Activated effector memory CD4-positive, alpha-beta T cell treated with Interleukin-2 at 50 U/mL for 16 hours (primary cell): Measurements from ENCODE around the gene MAGEB3.
"Not testable (repeated sequence)": the region's sequence is repeated elsewhere in the genome, so short reads cannot be mapped to it uniquely, and the experiment has no call there.

Experiments
- DNase-seq: peaks from one replicate; pipeline ENCODE4 v3.0.0-alpha.2; 2020

The MAGEB3 gene, protein sequence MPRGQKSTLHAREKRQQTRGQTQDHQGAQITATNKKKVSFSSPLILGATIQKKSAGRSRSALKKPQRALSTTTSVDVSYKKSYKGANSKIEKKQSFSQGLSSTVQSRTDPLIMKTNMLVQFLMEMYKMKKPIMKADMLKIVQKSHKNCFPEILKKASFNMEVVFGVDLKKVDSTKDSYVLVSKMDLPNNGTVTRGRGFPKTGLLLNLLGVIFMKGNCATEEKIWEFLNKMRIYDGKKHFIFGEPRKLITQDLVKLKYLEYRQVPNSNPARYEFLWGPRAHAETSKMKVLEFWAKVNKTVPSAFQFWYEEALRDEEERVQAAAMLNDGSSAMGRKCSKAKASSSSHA

DNA sequence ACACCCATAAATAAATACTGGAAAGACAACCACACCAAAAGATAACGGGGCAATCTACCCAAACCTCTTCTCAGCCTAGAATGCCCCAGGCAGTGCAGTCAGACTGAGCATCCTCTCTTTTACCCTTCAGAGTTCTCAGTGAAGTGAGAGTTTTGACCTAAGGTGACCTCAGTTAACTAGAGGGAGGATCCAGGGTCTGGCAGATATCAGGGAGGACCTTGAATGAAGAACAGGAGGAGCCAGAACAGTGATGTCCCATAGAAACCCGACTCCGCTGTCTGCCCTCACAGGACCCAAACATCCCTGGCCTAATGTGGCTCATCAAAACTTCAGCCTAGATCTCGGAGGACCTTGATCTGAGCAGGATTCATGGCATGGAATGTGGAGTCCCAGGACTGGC lies at the start of gene MAGEB3:
MAGEB3 (plus strand) TSS at position 263 of the 400 bp plus-strand sequence. CDS start 5,268 bp downstream, outside the sequence.
- DNase-seq = no peak

DNA sequence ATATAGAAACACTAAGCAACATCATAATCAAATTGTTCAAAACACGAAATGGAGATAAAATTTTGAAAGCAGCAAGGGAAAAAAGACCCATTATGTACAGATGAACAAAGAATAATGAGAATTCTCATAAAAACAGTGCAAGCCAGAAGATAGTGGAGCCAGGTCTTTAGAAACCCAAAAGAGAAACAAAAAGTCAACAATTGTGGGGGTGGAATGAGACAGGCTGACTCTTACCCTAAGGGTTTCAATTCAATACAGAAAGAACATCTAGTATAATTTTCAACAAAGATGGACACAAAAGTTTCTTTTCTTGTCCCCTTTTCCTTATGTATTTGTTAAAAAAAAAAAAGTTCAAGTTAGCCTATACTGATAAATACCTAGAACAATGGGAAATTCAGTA lies 49.1 kb upstream of the MAGEB3 start:
- no peak for DNase-seq

DNA sequence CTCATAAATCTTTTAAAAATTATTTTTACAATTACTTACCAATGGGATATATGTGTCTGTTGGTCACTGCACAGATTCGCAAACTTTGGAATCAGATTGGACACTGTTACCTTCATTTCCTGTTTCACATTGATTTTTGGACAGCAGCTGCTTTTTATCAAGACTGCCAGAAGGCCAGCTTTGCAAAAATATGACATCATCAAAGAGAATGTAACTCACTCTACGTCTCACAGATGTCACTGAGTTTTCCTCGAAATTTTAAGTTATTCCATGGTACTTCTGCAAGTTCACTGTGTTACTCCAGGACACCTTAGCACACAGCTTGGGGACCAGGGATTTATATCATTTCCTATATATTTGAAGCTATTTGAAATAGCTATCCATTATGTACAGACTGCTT lies 46.9 kb upstream of the MAGEB3 start:
- no peak for DNase-seq

DNA sequence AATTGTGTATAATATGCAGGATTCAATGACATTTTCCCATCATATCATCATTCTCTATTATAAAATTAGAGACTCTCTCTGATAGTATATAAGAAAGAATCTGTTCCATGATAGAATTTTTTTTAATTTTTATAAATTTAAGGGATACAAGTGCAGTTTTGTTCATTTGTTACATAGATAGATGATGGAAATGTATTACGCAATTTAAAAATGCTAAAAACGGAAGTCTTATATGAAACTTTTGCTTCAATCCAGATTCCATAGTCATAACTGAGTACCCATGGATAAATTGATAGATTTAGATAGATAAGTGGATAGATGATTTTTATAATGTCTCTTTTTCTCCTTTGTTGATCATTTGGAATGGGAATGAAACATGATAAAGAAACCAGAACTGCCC lies 40.0 kb upstream of the MAGEB3 start:
- DNase-seq = no peak

DNA sequence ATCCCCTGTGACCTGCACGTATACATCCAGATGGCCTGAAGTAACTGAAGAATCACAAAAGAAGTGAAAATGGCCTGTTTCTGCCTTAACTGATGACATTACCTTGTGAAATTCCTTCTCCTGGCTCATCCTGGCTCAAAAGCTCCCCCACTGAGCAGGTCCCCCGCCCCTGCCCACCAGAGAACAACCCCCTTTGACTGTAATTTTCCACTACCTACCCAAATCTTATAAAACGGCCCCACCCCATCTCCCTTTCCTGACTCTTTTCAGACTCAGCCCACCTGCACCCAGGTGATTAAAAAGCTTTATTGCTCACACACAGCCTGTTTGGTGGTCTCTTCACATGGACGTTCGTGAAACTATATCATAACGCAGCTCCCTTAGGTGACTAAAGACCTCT lies 36.5 kb upstream of the MAGEB3 start:
- DNase-seq = not testable (repeated sequence)

DNA sequence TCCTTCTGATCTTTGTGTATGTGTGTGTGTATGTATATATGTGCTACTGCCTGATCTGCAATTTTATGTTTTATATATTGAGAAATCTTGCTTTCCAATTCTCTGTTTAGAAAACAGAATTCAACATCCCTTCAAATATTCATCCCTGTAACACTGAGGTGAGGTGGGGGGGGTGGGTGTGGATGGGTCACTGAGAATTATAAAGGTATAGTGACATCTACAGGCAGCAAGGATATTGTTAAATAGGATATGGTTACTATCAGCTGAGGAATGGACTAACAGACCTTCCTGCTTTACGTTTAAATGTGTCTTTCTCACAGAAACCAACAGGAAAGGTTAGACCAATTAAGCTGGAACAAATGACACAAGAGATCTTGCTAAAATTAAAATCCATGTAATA lies 34.1 kb upstream of the MAGEB3 start:
- no peak for DNase-seq

DNA sequence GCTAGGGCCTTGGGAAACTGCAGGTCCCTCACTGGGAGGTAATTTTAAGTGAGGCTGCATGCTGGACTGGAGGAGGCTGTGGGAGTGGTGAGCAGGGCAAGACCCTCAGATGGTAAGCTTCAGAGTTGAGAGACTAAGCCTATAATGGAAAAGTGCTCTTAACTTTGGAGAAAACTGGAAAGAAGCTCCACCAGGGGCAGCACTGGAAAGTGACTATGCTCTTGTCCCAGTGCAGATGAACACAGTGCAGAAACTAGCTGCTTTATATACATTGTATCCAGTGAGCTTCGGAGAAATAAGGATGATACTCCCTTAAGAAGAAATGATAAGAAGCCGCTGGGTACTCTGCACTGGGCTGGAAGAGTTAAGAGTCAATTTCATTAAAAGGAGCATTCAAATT lies 18.3 kb upstream of the MAGEB3 start:
- no peak for DNase-seq

DNA sequence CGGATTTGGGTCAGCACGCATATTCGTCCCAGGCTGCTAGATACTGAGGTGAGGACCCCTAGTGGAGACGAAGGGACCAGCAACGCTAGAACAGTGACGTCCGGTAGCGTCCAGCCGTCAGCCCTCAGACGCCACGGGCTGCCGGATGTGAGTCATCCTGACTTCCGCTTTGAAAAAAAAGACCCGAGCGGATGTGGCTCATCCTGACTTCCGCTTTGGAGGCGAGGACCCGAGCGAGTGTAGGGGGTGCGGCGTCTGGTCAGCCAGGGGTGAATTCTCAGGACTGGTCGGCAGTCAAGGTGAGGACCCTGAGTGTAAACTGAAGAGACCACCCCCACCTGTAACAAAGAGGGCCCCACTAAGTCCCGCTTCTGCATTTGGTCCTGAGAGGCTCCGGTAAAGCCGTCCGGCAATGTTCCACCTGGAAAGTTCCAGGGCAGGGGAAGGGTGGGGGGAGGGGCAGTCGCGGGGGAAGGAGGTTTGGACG lies 15.1 kb upstream of the MAGEB3 start, which contains the start of gene MAGEB2:
MAGEB2 (plus strand) TSS at position 207 of the 487 bp plus-strand sequence. CDS start 3,018 bp downstream, outside the sequence.
- no peak for DNase-seq

DNA sequence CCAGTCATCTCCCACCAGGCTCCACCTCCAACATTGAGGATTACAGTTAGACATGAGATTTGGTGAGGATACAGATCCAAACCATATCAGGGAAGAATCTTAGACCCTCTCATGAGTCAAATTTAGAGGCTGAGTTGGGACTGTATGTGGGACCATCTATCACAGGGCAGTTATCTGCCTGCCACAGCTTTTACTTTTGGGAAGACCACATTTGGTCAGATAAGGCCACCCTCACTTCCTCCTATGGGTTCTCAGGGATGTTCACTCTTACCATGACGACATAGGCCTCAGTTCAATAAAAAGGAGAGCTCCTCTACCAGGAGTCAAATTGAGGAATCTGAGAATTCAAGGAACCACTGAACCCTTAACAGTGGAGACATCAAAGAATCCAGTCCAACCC lies 13.0 kb upstream of the MAGEB3 start:
- no peak for DNase-seq

DNA sequence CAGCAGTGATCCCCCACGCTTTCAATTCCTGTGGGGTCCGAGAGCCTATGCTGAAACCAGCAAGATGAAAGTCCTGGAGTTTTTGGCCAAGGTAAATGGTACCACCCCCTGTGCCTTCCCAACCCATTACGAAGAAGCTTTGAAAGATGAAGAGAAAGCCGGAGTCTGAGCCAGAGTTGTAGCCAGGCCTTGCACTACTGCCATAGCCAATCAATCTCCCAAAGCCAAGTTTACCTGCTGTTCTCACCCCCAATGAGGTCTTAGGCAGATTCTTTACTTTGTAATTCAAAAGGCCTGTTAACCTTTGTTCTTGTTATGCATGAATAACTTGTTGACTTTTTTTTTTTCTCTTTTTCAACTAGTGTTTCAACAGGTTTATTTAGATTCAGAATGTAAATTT lies 11.1 kb upstream of the MAGEB3 start:
- DNase-seq = no peak

DNA sequence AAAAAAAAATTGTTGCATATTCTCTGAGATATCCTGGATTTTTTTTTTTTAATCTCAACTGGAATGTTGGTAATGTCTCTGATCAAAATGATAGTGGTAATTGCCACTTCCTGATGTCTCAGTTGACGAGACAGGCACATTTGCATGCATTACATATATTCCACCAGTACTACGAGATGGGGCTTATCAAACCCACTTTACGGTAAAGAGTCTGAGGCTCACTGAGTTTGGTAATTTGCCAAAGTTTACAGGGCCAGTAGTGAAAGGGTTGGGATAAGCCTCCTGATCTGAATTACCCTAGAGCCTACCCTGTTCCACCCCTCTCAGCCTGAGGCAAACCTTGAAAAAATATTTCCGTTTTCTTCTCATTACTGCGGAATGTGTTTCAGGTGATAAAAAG lies 9.8 kb upstream of the MAGEB3 start:
- no peak for DNase-seq

DNA sequence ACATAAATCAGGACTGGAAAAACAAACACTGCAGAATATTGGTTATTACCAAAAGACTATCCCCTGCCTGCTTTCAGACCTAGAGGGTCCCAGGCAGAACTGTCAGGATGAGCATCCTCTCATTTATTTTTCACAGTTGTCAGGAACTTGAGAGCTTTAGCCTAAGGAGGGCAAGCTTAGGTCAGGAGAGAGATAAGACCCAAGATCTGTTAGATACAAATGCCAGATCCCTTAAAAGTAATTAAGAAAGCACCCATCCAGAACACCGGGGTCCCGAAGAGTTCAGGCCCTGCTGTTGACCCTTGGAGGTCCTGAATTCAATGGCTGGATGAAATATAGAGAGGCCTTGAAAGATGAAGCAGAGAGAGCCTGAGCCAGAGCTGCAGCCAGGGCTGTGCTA lies 5.9 kb upstream of the MAGEB3 start:
- DNase-seq = no peak

DNA sequence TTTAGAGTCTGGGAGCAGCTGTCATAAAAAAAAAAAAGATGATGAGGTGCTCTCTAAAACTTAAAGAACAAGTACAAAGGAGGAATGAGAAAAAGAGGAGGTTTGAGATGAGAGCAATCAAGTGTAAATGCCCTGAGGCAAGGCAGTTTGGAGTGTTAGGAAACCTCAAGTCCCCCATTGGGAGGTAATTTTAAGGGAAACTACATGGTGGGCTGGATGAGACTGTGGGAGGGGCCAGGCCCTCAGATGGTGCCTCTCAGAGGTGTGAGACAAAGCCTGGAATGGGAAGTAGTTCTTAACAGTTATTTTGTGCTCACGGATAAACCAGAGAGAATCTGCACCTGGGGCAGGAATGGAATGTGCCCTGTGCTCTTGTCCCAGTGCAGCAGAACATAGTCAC lies 1.9 kb upstream of the MAGEB3 start:
- no peak for DNase-seq

DNA sequence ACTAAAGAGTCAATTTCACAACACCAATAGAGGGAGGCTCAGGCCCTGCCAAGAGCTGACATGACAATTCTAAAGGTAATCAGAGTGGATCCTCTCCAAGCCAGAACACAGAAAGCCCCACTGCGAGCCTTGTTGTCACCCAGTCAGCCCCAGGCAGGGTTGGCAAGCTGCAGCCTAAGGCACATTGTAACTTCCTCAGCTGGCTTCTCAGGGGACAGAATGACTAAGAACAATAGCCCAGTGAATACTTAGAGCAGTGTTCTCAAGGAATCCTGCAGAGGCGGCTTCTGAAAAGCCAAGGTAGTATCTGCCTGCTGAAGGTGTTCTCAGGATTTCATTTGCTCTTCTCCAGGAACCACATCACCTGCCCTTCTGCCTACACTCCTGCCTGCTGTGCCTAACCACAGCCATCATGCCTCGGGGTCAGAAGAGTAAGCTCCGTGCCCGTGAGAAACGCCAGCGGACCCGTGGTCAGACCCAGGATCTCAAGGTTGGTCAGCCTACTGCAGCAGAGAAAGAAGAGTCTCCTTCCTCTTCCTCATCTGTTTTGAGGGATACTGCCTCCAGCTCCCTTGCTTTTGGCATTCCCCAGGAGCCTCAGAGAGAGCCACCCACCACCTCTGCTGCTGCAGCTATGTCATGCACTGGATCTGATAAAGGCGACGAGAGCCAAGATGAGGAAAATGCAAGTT lies 11.4 kb downstream of the MAGEB3 start, which contains the start of gene MAGEB4:
MAGEB4 (plus strand) TSS at position 277 of the 692 bp plus-strand sequence; CDS start at position 413, 136 bp downstream.
- no peak for DNase-seq

DNA sequence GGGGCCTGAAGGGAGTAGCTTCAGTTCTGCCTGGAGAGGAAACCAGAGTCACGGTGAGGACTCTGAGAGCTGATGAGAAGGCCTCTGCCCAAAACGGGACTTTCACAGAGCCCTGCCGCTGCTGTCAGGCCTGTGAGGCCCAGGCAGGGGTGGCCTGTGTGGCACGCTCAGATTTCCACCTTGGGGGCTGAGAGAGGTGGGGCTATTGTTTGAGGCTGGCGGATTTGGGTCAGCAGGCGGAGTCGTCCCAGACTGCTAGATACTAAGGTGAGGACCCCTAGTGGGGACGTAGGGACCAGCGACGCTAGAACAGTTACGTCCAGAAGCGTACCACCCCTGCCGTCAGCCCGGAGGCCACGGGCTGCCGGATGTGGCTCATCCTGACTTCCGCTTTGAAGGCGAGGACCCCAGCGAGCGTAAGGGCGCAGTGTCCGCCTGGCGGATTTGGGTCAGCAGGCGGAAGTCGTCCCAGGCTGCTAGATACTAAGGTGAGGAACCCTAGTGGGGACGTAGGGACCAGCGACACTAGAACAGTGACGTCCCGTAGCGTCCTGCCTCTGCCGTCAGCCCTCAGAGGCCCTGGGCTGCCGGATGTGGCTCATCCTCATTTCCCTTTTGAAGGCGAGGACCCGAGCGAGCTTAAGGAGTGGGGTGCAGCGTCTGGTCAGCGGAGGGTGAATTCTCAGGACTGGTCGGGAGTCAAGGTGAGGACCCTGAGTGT lies 16.5 kb downstream of the MAGEB3 start, which contains the start of gene MAGEB1:
MAGEB1 (plus strand) TSS at position 378 of the 721 bp plus-strand sequence. CDS start 3,348 bp downstream, outside the sequence.
- DNase-seq = no peak

DNA sequence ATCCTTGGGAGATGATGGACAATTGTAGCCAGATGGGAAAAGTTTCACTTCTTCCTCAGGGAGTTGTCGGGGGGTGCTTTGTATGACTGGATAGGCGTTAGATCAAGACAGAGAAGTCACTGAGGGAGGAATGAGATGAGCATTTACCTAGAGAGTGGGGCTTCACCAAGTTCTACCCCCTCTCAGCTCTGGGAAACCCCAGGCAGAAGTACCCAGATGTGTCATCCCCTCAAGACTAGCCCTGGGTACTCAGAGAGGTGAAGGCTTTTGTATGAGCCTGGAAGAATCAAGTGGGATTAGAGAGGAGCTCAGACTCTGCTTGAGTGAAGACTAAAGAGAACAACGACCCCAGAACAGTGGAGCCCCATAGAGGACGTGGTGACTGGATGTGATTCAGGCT lies 18.4 kb downstream of the MAGEB3 start:
- DNase-seq = no peak

DNA sequence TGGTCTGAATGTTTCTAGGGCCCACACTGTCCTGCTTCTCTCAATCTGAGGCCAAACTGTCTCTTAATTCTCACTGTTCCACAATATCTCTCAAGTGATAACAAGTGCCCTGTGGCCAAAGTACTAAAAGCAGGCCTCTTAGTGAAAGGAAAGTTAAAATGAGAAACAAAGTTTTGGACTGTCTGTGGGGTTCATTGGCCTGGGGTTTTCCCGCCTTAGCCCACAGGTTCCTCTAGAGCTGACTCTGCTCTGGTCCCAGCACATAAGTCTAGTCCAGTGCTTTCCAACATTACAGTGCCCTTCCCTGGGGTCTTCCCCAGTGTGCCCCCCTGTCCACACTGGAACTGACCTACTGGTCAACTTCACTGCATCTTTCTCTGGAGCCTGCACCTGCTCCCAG lies 22.8 kb downstream of the MAGEB3 start:
- no peak for DNase-seq

DNA sequence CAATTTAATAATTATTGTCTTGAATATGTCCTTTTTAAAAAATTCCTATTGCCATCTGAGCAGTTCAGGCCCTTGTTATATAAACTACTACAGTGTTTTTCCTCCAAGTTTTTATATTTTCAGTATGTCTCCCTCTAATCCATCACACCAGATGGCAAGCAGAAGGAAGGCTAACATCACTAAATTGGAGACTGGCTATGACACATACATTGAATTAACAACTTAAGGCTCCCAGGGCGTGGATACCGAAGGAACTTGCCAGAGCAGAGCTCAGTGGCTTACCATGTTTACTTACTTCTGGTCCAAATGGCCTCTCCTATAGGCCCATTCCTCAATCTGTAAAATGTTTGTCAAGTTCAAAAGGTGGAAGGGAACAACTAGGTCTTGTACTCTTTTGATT lies 29.5 kb downstream of the MAGEB3 start:
- DNase-seq = no peak

DNA sequence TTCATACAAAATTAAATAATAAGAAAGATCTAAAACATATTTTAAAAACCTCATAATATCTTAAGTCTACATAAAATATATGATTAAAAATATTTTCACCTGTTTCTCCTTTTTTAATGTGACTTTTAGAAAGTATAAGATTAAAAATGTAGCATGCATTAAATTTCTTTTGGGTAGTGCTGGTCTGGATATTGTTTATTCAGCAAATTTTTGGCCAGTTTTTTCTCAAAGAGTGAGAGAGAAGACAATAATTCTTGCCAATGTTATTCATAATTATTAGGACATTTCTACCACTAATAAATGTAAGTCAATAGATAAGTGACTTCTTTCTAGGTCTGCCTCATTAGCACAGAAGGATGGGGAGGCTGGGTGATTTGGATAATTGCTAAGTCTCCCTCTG lies 30.6 kb downstream of the MAGEB3 start:
- DNase-seq = no peak

DNA sequence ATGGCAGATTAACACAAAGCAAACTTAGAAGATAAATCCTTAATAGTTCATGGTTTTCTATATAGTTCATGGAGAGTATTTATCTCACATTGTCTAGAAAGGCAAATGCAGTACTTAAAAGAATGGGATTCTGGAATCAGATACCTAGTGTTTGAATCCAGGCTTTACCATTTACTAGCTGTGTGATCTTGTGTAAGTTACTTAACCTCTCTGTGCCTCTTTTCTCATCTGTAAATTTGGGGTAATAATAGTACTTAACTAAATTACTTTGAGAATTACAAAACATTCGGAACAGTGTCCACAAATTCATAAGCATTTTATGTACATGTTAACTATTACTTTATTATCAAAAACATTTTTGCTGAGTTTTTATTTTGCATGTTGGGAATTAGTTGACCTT lies 32.3 kb downstream of the MAGEB3 start:
- no peak for DNase-seq

DNA sequence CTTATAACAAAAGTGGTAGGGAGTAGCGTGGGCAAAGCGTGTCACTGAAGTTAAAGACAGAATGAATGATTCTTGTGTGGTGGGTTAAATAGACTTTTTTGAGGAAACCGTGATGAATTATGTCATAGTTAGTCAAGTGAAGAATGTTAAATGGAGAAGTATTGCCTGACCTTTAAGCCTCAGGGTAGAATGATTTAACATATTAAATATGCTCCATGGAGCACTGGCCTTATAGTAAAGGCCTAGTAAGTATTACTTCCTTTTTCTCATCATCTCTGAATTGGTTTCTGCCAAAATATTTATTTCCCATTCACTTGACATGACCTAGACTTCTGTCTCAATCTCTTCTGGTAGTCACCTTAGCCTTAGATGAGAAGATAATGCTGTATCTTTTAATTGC lies 40.2 kb downstream of the MAGEB3 start:
- no peak for DNase-seq

DNA sequence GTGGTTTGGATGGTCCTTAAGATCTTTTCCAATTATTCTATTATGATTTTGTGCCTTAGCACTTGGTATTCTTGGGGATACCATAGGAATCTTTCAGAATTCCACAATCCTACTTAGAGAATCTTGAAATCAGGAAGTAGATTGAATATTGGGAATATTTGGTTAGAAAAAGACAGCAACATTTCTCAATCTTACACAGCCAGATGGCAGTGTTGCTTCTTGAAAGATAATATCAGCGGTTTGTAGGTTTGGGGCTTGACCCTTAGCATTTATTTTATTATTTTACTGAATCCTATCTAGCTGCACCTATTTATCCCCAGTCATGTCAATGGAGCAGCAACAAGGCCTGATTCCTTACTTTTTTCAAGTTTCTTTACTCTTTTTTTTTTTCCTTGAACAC lies 45.0 kb downstream of the MAGEB3 start:
- no peak for DNase-seq

DNA sequence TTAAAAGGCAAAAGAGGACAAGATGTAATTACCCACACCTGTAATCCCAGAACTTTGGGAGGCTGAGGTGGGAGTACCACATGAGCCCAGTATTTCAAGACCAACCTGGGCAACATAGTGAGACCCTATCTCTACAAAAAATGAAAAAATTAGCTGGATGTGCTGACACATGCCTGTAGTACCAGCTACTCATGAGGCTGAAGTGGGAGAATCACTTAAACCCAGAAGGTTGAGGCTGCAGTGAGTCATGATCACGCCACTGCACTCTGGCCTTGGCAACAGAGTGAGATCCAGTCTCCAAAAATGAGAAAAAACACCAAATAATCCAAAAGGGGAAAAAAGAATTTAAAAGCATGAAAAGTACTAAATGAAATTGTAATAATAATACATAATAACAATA lies 47.9 kb downstream of the MAGEB3 start:
- DNase-seq = no peak
